Embryonic facial prominence (tissue), 1 donor: ENCODE results near the gene RASAL1.

Experiments used
- DNase-seq: peaks from one replicate; pipeline ENCODE4 v3.0.0-alpha.2; 2016; ENCODE audit errors: extremely low spot score

Gene RASAL1

GRCh38 chr12:113115455-113116126, 20.0 kb downstream of the RASAL1 start:
- DNase-seq: no peak

- DNase-seq: no peak
These were observed 20.9 kb downstream of the RASAL1 start for GRCh38 chr12:113114447-113115178.

DNA sequence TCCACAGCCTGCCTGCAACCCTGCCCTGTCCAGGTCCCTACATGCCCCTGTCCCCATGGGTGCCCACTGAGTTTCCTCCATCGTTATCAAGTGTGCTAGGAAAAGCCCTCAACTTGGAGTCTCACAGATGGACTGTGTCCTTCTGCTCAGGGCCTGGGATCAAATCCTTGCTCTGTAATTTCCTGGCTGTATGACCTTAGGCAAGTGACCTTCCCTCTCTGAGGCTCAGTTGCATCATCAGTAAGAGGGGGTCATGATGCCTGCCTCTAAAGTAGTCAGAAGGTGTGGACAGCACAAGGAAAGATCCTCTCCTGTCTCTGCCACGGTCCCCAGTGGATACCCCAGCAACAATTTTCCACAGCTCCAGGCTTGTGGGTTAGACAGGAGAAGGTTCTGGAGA, 22.2 kb downstream of the RASAL1 start:
- no peak for DNase-seq

DNA sequence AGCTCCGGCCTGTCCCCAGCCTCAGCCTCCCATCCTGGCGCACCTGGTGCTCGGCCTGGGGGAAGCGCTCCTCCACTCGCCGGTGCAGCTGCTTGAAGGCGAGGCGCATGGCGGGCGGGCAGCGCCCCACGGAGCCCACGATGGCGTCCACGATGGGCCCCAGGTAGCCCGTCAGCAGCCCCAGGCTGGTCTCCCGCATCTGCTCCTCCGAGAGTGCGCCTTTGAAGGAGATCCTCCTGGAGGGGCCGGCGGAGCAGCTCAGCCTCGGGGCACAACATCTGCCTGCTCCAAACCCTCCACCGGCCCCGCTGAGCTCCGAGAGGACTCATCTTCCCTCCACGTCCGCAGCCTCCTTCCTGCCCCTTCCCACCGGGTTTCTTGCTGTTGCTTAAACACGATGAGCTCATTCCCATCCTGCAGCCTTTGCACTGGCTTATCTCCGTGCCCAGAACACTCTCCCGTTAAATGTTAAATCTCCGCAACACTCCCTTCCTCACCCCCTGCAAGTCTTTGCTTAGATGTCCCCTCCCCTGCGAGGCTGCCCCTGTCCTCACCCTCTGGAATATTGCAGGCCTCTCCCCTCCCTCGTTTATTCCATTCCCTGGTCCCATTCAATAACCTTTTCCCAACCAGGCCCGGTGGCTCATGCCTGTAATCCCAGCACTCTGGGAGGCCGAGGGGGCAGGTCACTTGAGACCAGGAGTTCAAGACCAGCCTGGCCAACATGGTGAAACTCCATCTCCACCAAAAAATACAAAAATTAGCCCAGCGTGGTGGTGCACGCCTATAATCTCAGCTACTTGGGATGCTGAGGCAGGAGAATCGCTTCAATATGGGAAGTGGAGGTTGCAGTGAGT, 23.3 kb downstream of the RASAL1 start:
- no peak for DNase-seq

- DNase-seq: no peak
These were observed 24.3 kb downstream of the RASAL1 start for GRCh38 chr12:113111247-113111646.

GRCh38 chr12:113109872-113110599, 25.5 kb downstream of the RASAL1 start:
- no peak for DNase-seq

DNA sequence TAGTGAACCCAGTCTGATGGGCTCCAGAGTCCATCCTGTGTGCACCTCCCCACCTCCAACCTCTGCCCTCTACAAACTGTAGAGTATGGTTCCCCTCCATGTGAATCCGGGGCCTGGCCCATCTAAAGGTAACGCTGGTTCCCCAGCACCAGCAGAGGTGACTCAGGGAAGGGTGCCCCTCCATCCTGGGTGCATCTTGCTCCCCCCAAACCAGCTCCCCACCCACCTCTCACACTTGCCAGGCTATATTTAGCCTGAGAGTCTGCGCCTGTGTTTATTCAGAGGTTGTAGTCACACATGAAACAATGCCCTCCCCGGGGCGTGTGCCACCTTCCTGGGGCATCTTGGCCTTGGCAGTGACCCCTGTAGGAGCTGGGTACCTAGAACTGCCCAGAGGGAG, 26.2 kb downstream of the RASAL1 start:
- DNase-seq: no peak

GRCh38 chr12:113108308-113108707, 27.3 kb downstream of the RASAL1 start:
- DNase-seq: no peak

DNA sequence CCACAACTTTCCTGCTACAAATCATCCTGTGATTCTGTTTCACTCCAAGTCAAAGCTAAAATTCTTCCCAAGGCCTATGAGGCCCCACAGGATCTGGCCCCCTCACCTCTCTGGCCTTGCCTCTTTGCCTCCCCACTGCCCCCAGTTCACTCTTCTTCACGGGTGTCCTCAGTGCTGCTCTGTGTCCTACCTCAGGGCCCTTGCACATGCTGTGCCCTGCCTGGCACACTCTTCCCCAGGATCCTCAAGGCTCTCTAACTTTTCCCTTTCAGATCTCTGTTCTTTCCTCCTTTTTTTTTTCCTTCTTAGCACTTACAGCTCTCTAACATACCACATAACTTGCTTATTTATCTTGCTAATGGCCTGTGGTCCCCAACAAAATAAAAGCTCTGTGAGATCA, 29.2 kb downstream of the RASAL1 start:
- DNase-seq: no peak

GRCh38 chr12:113105606-113106271, 29.8 kb downstream of the RASAL1 start:
- no peak for DNase-seq

DNA sequence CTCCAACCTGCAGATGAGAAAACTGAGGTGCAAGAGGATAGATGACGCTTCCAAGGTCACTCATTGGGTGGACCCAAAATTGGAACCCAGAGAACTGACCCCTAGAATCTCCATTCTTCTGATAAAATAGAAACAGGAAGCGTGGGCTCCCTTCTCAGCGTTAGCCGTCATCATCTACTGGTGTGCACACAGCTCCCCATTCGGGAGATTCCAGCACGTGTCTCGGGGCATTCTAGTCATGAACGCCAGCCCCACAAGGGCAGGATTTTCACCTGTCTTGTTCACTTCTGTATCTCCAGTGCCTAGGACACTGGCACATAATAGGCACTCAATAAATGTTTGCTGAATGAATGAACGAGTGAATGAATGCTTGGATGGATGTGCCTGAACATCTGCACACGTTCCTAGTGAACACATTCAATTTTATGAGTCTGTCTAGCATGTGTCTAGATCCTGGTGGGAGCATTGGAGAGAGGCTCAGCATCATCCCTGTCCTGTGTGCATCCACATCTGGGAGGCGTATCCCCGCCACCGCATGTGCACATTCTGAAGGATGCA, 30.5 kb downstream of the RASAL1 start:
- DNase-seq: no peak

DNA sequence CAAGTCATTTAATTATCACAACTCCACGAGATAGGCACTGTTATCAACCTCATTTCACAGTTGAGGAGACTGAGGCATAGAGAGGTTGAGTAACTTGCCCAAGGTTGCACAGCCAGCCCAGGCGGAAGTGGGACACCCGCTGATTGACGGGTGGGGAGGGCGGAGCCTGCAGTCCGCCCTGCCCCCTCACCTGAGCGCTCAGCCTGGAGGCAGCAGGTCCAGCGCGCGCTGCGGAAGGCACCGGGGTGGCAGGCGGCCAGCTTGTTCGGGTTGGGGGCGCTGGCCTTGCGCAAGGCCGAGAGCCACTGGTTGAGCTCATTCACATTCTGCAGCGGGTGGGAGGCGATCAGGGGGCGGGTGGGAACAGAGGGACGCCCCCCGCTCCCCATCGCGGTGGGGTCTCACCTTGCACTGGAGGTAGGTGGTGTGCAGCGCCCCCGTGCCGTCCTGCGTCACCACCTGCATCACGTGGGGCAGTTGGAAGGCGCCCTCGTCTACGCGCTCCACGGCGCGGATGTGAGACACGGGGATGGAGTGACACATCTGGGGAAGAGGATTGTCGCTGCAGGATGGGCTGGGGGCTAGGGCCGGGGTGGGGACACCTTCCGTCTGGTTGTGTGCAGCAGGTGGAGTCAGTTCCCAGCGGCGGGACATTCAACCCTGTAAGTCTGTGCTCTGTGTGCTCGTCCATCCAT, 31.7 kb downstream of the RASAL1 start:
- DNase-seq: no peak

DNA sequence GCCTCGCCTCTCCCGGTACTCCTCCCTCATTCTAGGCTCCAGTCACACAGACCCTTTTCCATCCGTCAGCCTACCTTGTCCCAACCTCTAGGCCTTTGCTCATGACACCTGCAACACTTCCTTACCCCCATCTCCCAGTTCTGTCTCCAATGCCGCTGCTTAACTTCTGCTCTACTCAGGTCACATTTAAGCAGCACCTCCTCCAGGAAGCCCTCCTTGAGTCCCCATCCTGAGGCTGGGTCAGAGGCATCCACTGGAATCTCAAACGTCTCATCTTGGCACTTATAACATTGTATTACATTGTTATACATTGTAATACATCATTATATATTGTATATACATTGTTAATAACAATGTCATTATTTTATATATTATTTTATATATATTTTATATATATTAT, 32.8 kb downstream of the RASAL1 start:
- DNase-seq: no peak

- DNase-seq: no peak
These were observed 33.8 kb downstream of the RASAL1 start for GRCh38 chr12:113101751-113102150.

- DNase-seq: no peak
These were observed 35.8 kb downstream of the RASAL1 start for GRCh38 chr12:113099764-113100163.

DNA sequence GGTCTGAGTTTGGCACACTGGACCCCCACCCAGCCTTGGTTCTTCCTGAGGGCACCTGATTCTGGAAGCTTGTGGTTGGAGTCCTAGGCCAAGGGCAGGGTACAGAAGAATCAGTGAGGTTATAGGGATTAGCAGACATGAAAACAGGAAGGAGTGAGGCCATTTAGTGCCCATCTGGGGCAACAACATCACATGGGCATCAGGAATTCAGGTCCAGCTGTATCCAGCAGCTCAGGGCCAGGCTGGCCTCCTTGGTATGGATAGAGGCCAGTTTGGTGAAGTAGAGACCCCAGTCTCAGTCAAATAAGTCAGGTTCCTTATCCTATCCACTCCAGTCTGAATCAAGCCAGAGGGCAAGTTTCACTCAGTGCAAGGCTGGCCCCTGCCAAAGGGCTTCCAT, 36.2 kb downstream of the RASAL1 start:
- DNase-seq: no peak

- DNase-seq: no peak
These were observed 37.0 kb downstream of the RASAL1 start for GRCh38 chr12:113098441-113099028.

DNA sequence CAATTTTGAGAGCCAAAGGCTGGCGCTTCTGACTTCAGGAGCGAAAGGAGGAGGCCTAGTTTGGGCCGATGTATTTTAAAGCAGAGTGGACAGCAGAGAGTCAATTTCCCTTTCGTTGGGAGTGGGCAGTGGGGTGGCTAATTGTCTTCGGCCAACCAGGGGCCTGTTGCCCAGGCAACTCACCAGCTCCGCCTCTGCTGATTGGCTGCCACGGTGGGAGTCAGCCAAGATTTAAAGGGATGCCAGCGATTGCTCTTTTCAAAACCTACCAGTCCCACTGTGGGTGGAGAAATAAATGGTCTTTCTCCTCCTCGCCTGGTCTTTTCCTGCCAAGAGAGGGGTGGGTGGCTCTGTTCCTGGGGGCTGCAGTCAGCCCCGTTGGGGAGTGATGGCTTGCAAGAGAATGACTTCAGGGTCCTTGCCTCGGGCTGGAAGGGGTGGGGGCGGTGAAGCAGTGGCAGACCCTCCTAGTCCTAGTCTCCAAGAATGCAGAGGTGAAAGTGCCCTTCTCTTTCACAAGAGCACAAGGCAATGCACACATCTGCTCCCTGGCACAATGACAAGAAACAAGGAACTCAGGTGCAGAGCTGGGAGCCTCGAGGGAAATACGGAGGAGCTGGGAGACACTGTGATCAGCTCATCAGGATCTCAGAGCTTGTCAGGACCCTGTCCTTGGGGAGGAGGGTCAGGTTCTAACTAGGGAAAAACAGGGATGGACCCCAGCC, 37.7 kb downstream of the RASAL1 start:
- DNase-seq: no peak
